Hindlimb muscle (tissue), 1 donor: ENCODE results near the gene SIRT3. TPM values are rescaled to one million over a fixed set of nuclear protein-coding genes. Genes with fewer than 3 reads are reported as not detected.
"Not testable (repeated sequence)": the region's sequence is repeated elsewhere in the genome, so short reads cannot be mapped to it uniquely, and the experiment has no call there.

Source experiments
- DNase-seq: peaks from one replicate; pipeline ENCODE4 v3.0.0-alpha.2; 2013
- polyA plus RNA-seq: library from polyadenylated mRNA; unstranded; fragments of 120-200 nt; gene quantifications from one replicate; pipeline ENCODE4 v1.2.1, GENCODE V29; 2013; ENCODE audit not compliant: insufficient read length

The SIRT3 gene
- polyA plus RNA-seq, 1 donor = 25.5 TPM

DNA sequence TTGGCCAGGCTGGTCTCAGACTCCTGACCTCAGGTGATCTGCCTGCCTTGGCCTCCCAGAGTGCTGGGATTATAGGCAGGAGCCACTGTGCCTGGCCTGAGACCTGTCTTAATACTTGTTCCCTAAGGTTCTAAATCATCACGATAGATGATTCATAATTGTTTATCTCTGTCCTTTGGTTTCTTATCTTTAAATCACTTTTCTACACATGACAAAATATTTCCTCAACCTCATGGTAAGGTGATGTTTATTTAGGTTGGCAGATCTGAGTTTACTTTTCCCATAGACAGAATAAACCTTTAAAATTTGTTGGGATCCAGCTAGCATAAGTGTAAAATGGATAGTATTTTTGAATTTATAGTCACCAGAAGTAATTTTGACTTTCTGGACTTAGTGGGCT lies 4.2 kb upstream of the SIRT3 start:
- DNase-seq = no peak

DNA sequence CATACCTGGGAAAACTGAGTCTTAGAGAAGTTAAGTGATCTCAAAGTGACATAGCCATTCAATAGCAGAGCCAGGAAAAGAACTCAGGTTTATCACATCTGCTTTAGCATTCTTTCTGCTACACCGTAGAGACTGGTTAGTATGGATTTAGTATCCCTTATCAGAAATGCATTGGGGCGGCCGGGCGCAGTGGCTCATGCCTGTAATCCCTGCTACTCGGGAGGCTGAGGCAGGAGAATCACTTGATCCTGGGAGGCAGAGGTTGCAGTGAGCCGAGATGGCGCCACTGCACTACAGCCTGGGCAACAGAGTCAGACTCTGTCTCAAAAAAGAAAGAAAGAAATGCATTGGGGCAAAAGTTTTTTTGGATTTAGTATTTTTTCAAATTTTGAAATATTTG lies 2.2 kb upstream of the SIRT3 start:
- not testable (repeated sequence) for DNase-seq

DNA sequence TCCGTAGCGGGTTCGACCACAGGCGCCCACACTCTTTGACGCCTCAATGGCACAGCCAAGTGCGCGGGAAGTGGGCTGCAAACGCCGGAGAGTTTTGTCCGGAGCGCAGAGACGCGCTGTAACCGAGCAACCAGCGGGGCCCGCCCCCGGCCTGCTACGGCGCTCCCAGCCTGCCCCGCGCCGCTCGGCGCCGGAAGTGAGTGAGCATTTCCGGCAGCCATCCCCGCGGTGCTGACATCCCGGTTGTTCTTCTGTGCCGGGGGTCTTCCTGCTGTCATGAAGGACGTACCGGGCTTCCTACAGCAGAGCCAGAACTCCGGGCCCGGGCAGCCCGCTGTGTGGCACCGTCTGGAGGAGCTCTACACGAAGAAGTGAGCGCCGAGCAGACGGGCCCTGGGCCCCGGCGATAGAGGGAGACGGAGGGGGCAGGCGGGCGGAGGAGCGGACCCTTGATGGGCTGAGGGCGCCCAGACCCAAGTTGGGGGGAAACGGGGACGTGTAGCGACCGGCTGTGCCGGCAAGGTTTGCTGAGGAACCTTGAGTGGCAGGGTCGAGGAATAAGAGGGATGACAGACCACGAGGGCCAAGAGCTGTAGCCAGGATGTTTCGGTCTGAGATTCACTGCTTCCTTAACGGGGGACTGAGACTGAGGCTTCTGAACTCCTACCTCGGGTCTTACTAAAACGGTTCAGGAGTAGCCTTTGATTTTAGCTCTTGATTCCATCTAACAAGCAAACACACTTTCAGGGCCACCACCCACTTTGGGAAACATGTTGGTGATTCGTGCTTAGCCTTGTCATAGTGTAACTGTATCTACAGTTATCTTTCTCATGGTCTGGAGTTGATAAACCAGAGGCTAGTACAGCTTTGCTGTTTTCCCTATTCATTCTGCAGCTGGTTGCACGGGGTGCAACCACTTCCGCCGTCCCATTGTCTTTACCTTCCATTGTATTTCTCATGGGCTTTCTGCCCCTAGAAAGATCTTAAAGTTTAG lies 929 bp upstream of the SIRT3 start, which contains the start of gene PSMD13:
TSS of gene PSMD13 (plus strand) at position 203 of the 994 bp plus-strand sequence. CDS start at position 277, 74 bp downstream.
- DNase-seq = peak; percentile 92

DNA sequence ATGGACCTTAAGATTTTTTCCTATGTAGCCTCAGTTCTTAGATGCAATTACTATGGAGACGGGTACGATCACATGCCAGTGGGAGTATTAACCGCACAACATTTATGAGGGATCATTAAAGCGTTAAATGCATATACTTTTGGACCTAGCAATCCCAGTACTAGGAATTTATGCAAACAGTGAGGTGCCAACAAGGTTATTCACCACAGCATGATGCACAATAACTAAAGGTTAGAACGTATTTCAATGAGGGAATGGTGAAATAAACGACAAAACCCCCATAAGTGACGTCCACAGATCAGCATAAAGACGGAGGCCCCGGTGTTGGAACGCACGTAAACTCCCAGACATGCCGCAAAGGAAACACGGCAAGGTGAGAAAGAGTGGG lies 539 bp downstream of the SIRT3 start:
- no peak for DNase-seq

DNA sequence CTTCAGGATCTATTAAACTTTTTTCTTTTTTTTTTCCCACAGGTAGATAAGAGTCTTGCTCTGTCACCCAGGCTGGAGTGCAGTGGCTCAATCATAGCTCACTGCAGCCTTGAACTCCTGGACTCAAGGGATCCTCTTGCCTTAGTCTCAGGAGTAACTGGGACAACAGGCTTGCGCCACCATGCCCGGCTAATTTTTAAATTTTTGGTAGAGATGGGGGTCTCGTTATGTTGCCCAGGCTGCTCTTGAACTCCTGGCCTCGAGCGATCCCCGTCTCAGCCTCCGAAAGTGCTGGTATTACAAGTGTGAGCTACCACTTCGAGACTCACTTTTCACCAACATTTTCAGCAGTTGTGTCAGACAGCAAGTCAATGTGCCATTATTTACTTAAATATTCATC lies 962 bp downstream of the SIRT3 start:
- no peak for DNase-seq

DNA sequence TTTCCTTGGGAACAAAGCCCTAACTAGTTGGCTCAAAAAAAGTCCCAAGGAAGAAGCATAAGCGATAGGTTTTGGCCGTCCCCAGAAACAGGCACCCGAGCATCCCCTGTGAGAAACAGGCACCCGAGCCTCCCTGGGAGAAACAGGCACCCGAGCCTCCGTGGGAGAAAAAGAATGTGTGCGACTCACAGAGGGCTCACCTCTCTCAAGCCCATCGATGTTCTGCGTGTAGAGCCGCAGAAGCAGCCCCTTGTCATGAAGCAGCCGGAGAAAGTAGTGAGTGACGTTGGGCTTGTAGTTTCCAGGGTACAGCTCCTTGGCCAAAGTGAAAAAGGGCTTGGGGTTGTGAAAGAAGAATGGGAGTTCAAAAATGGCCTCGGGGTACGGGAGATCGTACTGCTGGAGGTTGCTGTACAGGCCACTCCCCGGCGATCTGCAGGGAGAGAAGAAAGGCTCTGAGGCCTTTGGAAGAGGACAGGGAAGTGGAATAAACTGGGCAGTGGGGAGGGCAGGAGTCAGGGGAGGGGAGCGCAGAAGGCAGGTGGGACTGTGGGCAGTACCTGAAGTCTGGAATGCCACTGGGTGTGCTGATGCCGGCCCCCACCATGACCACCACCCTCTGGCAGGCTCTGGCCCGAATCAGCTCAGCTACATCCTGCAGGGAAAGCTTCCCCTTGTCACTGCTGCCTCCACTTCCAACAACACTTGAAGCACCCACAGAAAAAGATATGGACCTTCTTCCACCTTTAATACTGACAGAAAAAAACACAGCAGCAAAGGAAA lies 3.2 kb downstream of the SIRT3 start:
- no peak for DNase-seq

DNA sequence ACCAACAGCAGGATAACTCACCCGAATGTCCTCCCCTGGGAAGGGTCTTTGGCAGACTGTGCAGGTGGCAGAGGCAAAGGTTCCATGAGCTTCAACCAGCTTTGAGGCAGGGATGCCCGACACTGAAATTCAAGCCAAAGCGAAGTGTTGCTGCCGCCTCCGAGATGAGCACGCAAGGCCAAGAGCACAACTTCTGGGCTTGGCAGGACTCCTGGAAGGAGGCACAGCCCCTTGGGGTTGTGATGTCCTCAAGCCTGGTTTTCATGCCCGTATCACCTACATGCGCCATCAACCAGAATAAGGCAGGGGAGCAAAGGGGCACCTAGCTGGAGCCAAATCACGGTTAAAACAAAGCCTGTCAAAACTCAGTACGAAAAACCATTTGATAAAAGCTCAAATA lies 5.7 kb downstream of the SIRT3 start:
- no peak for DNase-seq

DNA sequence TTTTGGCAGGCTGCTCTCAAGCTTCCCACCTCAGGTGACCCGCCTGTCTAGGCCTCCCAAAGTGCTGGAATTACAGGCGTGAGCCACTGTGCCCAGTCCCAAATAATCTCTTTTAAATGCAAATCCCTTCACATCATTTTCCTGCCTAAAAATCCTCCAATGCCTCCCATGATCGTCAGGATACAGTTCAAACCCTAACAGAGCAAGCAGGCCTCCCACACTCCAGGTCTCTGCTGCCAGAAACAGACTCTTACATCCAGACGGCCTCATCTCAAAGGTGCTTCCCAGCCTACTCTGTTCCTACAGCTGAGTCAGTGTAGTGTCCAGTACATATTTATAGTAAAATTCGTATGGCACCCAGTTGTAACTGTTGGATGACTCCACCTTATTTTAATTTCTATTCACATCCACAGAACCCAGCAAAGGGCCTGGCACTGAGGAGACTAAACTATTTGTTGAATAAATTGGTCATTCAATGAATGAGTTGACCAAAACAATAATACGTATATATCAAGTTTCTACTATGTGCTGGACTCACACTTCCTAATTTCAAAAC lies 8.2 kb downstream of the SIRT3 start:
- DNase-seq = no peak

DNA sequence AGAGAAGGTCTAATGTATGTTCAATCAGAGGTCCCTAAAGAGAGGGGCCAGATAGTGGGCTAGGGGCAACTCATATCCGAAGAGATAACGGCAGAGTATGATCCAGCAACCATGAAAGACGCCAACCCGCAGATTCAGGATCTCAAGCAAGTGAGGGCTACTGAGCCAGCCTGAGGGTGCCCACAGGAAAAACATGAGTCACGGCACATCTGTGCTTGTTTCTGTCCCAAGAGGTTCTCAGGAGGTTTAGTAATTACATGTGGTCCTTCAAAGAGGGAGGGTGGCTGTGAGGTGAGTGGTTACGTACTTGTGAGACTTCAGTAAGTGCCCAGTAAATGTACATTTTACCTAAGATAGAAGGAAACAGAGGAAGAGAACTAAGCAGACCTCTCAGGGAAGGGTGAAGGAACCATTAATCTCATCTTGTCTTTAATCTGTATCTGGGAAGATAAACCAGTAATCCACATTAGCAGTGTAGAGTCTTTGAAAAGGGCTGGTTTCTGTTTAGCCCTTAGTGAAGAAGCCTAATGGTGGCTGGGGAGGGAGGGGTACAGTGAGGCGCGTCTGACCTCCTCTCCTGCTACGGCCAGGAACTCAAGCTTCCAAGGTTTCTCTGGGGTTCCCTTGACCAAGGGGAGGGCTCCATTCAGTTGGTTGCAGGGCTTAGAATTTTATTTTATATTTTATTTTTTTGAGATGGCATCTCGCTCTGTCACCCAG lies 10.2 kb downstream of the SIRT3 start:
- no peak for DNase-seq

DNA sequence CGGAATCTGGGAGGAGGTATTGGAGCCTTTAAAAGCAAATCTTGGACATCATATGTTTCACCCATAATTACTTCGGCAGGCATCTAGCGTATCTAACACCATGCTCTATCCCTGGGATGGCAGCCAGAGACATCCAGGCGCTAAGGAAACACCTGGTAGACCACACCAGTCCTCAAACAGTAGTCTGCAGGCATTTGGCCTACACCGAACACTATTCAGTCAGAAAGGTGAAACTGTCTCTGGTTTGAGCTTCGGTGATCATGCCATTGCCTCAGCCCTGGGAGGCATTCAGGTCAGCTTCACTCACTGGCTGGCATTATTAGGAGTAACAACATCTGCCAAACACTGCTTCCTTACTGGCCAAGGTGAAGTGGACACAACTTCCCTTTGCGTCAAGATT lies 11.7 kb downstream of the SIRT3 start:
- DNase-seq = no peak

DNA sequence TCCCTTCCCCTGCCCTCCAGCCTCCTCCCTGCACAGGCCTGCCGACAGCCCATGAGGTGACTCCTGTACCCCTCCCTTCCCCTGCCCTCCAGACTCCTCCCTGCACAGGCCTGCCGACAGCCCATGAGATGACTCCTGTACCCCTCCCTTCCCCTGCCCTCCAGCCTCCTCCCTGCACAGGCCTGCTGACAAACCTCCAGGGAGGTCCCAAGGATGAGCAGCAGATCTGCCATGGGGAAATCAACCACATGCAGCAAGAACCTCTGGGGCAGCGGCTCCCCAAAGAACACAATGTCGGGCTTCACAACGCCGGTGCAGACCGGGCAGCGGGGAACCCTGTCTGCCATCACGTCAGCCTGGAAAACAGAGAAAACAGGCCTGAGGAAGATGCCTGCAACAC lies 12.3 kb downstream of the SIRT3 start:
- no peak for DNase-seq

DNA sequence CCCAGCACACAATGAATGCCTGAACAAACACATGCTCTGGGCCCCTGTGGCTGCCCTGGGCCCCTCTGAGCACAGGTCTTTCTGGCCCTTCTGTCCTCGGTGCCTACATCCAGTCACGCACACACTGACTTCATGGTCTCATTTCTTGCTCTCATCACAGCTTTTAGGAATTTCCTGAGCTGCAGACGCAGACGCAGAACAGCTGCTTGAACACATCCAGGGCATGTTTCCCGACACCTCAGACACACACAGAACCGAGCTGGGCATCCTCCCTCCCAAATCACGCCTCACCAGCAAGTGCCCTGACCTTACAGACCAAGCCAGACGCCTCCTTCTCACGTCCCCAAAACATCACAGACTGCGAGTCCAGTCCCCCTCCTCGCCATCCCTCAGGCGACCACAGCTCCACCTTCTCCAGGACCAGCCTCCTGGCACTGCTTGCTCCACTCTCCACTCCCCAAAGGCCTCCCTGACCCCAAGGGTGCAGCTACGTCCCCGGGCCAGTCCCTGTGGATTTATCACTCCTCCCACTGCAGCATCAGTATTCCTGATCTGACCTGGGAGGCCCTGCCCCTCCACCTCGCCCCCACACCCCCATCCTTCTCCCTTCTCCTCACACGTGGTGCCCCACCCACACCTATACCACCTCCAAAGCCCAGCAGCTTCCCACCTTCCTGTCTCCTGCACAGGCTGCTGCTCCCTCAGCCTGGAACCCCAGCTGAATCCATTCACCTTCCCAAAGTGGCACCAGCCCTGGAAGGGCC lies 12.9 kb downstream of the SIRT3 start:
- no peak for DNase-seq

DNA sequence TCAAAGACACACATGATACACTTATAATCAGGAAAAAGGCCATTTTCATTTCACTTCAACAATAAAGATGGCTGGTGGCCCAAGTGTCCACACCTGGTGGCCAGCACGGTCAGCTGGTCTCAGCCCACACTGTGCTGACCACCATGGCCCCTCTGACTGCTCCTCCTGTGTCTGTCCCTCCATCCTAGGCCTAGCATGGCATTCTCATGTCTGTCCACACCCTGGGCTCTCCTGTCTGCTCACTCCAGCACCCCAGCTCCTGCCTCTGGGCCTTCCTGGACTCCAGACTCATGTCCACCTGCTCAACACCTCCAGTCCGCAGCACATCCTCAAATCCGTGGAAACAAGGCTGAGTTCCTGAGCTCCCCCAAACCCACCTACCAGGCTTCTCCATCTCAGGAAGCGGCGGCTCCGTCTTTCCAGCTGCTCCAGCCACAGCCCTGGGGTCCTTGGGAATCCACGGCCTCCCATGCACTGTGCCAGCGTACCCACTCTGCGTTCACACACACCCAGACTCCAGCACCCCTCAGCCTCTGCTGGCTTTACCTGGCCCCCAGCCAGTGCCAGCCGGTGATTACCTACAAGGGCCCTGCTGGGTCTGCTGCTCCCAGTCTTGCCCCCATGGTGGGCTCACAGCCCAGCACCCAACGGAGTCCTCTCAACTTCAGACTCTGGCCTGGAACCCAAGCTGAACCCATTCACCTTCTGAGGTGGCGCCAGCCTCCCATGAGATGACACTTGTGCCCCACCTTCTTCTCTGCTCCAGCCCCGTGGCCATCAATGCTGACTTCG lies 13.9 kb downstream of the SIRT3 start:
- no peak for DNase-seq

DNA sequence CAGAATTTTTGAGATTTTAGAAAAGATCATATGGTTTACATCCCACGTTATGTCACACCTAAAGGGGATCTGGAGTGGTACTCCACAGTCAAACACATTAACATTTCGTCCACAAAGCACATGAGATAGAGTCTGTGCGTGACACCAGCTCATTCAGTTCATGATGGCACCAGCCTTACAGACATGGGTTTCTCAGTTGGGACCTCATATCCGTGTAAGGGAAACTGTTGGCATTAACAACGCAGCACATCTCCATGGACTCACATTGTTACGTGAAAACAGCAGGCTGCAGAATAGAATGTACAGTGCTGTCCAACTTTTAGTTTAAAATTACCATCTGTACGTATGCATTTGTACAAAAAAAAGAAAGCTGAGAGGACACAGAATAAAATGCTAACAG lies 14.6 kb downstream of the SIRT3 start:
- no peak for DNase-seq

DNA sequence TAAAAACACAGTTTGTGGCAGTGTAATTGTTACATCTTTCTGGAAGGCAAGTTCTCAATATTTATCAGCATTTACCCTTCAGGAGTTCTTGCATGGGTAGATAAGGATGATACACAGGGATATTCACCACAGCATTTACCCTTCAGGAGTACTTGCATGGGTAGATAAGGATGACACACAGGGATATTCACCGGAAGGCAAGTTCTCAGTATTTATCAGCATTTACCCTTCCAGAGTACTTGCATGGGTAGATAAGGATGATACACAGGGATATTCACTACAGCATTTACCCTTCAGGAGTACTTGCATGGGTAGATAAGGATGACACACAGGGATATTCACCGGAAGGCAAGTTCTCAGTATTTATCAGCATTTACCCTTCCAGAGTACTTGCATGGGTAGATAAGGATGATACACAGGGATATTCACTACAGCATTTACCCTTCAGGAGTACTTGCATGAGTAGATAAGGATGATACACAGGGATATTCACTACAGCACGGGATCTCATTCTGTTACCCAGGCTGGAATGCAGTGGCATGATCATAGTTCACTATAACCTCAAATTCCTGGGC lies 15.4 kb downstream of the SIRT3 start:
- not testable (repeated sequence) for DNase-seq

DNA sequence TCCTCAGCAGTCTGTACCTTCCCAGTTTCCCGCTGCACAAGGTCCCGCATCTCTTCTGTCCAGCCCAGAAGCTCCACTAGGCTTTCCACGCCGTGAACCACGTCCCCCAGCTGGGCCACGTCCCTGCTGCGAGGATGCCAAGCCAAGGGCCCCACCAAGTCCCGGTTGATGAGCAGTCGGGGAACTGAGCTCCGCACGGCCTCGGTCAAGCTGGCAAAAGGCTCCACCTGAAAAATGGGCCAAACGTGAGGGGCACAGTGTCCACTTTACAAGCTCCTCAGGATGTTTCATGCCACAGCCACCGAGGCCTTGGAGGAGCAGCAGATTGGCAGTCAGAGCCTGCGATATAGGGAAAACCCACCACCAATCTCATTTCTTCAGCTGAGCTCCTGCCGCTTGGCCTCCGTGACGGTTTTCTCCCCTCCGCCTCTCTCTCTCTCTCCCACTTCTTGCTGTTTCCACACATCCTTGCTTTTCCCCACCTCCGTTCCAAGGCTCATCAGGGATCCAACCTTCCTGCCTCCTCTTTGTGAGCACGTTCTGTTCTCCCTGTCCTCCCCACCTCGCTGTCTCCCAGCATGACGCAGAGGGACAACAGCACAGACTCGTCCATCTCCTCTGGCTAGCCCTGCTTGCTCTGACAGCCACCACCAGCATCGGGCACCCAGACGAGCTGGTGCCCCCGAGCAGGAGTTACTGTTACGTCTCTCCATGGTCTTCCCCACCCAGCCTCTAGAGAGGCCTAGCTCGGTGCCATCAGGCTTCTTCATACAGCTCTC lies 17.1 kb downstream of the SIRT3 start:
- no peak for DNase-seq

DNA sequence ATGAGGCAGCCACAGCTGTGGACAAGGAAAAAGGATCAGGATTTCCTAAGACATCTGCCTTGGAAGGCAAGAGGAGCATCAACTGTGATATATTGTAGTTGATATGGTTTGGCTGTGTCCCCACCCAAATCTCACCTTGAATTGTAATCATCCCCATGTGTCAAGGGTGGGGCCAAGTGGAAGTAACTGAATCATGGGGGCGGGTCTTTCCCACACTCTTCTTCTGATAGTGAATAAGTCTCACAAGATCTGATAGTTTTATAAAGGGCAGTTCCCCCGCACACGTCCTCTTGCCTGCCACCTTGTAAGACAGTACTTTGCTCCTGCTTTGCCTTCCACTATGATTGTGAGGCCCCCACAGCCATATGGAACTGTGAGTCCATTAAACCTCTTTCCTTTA lies 18.4 kb downstream of the SIRT3 start:
- DNase-seq = no peak

DNA sequence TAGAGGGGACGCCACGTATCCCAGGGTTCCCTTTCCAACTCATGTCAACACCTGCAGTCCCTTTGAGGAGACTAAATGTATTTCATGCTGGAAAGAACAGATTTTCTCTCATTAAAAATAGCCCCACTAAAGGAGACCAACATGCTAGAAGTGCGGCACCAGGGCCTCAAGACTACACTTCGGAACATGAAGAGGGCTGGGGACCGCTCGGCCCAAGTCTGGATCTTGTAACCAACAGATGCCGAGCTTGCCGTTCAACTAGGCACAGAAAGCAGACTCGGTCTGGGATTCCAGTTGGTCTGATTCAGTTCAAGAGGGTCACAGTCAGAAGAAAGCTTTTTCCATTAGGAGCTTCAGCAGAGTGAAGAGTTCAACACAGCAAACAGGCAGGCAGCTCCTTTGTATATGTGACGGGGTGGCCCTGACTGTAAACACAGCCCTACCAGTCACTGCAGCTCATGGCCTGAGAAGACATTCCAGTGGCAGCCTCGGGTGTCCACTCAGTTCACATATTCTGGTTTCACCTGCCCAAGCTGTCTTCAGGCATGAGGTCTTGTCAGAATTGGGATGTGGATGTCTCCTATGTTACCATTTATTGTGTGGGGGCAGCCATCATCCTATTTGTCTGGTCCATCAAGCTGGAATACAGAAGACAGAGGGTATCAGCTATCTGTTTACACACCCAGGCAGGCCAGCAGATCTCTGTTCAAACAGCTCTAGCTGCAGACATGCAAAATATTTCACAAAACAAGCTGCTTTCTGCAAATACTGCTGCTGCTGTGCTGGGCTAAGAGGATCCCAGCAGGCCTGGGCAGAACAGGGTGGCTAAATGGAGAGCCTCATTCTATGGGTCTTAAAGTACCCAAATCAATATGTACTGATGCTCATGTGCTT lies 19.8 kb downstream of the SIRT3 start:
- DNase-seq = no peak
